ENCODE measurements around the gene SEM1.

- no peak for TF ChIP-seq CTCF (IDR thresholded peaks at IDR 0.05; ENCODE audit: low read depth, low read length)
- TF ChIP-seq EZH2phosphoT487 (IDR thresholded peaks at IDR 0.05; ENCODE audit: low read depth): no peak
Measured at GRCh38 chr7:96700516-96700915, 9.1 kb downstream of the SEM1 start.
